GM18861 (cell line): ENCODE results near the gene NRIP3.
"Not testable (repeated sequence)": the region's sequence is repeated elsewhere in the genome, so short reads cannot be mapped to it uniquely, and the experiment has no call there.

Source experiments
- ATAC-seq: cut with Tn5 transposase; IDR thresholded peaks from one replicate; pipeline ENCODE4 v1.9.1; 2021; ENCODE audit not compliant: unreplicated experiment

Gene NRIP3

DNA sequence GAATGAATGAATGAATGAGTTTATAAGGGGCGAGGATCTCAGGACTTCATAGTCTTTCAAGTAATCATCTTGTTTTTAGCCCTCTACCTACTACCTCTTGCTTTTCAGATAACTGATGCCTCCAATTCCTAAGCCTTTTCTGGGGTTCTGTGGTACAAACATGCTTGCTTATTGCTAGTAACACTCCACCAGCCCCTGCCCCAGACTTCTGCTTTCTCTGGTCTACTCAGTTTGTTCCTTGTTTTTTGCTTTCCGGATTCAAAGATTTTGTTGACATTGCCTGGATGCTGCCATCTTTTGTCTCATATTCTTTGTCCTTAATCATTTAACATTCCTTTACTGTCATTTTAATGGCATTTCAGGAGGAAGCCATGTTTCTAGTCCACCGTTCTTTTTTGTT is 30.7 kb downstream of the NRIP3 start:
- no peak for ATAC-seq

DNA sequence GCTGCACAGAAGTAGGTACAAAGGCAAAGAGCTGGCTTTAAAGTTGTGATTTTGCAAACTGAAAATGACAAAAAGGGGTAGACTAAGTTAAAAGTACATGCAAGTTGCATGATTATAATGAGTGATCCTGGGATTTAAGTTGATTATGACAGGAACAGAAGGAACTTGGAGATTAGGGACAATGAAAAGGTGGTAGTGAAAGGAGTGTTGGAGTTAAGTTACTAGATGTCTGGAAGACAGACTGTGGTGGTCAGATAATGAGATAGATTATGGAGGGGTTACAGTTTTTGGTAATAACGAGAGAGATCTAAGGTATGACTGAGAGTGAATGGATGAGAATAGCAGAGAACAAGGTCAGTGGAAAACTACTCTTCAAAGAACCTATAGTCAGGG is 31.9 kb downstream of the NRIP3 start:
- no peak for ATAC-seq

DNA sequence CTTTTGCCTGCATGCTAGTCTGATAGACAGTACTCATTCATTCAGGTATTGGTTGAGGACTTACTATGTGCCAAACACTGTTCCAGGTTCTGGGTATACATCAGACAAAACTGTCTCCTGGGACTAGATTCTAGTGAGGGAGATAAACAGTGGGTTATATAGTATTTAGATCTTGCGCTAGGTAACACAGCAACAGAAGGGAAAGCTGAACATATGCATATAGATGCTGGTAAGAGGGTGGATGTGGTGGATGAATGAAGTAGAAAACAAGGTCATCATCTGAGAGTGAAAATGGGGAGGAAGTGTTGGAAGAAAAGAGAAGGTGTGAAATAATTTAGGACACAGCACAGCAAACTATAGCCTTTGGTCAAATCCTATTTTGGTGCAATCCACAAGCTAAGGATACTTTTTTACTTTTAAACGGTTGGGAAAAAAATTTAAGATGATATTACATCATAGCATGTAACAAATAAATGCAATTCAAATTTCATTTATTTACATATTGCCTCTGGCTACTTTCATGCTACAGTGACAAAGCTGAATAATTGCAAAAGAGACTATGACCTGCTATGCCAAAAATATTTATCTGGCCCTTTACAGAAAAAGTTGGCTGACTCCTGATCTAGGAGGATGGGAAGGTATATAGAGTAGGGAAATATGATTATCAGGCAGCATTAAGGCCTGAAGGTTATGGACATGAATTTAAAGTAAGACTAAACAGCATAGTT is 32.4 kb downstream of the NRIP3 start:
- ATAC-seq = no peak

DNA sequence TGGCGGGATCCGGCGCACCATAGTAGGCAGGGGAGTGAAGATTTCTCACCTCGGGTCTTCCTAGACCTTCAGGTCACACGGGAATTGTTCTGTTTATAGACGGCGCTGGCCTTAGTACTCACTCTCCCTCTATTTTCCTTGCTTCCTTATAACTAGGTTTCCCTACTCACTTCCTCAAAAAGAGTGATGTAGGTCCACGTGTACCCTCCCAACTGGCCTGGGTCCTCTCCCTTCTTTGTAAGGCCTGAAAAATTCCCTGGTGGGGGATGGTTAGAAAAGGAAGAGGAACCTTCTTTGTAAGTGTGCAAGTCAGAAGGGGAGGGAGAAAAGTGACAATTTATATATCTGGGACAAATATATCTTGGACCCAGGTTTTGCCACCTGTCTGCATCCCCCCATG is 36.6 kb downstream of the NRIP3 start:
- no peak for ATAC-seq

DNA sequence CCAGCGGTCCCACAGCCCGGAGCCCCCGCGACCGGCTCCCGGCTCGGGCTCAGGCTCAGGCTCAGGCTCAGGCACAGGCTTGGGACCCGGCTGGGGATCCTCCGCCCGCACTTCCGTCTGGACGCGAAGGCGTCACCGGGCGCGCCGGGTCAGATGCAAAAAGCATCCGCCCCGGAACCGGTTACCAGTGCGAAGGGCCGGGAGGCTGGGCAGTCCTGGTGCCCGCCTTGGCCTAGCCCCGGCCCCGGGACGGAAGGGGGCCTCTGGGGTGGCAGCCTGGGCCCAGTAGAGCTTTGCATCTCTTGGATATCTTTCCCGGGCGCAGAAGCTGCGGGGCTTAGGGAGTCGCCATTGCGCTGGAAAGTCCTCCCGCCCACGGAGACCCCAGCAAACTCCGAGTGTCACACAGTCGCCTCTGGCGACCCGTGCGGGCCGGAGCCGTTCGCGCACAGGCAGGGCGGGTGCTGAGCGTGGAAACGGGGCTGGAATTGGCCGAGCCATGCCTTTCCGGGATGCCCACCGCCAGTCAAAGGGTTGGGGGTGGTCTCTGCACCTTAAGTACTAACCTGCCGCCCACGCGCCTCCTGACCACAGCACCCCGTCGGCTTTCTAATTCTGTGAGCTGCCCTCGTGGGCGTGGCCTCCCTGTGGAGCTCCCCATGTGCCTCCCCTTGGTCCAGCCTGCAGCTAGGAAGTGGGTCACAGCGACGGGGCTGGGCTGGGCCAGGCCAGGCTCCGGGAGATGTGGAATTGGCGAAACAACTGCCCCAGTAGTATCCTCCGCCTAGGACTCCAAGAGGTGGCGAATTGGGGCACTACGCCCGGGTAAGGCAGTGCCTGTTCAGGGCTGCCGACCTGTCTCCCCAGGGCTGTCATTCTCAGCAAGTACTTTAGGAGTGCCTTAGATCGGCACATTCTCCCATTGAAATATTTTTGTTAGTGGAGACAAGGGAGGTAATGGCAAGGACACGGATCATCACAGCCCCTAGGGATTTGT is 39.2 kb downstream of the NRIP3 start, which contains the start of gene TMEM9B:
Gene TMEM9B, minus strand, starts transcription at position 119 of the 997 bp plus-strand sequence. CDS start 129 bp downstream, outside the sequence.
- peak; percentile 66 for ATAC-seq

DNA sequence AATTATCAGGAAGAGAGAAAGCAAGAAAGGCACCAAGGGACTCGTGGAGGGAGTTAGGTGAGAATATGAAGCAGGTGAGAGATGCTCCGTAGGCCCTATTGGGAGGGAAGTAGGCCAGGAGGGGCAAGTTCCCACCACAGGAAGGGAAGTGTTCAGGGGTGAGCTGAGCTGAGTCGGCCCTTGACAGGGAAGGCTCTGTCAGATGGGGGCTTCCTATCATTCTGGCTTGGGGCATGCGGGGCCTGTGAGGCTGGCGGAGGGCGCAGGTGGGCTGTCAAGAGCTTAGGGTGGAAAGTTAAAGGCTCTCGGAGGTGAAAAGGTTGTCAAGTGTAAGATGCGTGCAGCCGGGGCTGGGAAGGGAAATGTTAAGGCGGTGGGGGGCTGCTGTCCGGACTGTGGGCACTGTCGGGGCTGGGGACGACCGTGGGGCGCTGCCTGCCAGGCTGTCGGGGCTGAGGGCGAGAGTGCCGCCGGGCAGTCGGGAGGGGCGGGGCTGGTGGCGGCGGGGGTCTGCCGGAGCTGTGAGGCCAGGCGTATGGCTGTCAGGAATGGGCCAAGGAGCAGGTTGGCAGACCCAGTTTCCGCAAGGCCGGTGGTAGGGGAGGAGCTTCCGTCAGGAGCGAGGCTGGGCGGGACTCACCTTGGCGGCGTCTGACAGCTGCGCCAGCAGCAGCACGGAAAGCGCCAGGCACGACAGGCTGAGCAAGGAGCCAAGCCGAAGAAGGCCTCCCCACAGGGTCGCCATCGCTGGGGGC is 40.1 kb downstream of the NRIP3 start:
- peak; percentile 38 for ATAC-seq

DNA sequence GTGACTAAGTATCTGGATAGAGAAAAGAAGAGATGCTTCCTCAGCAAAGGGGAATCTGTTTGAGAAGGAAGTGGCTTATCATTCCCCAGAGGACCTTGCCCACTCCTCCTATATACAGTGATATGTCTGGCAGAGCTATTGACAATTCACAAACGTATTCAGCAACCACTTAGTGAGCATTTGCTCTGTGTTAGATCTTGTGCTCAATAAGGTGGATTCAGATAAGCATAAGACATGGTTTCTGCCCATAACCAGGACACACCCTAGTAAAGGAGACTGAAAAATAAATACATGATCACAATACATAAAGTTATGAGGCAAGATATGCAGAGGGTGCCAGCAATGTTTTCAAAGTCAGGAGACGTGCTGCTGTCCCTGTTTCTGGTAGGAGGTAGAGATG is 41.0 kb downstream of the NRIP3 start:
- ATAC-seq = no peak

DNA sequence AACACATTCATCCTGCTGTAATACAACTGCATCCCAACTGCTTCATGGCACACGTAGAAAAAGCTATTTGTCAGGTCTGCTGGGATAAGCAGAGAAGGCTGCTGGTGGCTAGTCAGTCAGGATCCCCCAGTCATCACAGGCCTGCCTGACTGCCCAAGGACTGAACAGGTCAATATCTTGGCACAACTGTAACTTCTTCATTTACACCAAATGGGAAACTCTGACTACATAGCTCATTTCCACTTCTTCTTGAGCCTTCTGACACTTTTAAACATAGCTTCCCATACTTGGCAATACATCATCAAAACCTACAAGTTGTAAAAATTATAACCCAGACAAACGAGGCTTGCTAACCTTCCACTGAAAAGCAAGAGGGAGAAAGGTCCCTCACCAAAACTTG is 42.4 kb downstream of the NRIP3 start:
- ATAC-seq = no peak

DNA sequence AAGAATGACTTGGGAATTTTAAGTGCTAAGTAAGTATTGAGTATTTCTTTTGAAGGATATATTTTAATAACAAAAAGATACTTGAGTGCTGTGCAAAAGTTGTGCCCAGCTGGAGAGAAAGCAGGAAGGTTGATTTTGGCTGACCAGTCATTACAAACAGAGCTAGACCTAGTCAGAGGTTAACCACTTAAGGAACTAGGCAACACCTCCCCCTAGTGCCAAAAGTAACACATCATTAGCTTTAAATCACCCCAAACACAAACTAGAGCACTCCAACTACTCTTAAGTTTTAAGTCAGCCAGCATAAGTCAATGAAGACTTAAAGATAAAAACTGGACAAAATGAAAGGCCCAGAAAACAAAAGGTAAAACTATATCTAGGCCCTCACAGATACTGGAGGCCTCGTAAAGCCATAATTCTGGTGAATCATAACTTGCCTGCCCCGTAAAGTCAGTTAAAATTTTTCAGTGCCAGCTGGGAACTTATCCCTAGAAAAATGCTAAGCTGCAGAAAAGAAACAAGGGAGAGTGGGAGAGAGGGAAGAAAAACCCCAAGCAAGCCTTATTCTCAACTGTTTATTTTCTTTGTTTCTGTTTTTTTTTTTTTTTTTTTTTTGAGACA is 44.1 kb downstream of the NRIP3 start:
- peak; percentile 54 for ATAC-seq

DNA sequence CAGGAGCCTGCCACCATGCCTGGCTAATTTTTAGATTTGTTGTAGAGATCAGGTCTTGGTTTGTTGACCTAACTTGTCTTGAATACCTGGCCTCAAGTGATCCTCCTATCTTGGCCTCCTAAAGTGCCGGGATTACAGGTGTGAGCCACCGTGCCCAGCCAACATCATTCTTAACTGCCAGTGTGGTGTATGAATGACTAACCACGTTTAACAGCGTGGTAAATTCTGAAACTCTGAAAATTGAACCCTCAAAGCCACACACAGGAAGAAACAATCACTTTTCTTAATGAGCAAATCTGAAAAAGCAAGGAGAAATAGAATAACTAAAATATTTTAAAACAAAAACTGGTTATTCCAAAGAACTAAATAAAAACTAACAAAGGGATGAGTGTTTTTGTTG is 46.9 kb downstream of the NRIP3 start:
- ATAC-seq = no peak

DNA sequence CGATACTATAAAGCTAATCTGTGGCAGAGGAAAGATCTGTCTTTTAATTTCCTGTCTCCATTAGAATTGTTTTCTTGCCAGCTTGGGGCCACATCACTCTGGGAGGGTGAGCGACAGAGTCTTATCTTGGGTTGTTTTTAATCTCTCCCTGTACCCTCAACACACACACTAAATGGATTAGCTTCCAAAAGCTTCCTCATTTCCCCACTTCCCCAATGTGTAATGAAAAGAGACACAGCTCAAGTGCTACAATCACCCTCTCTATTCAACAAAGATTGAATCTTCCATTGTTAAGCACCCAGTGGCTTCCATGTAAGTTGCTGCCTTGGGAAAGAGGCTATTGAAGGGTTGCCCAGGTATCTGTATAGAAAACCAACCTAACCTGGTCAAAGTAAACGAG is 54.9 kb downstream of the NRIP3 start:
- ATAC-seq = no peak

DNA sequence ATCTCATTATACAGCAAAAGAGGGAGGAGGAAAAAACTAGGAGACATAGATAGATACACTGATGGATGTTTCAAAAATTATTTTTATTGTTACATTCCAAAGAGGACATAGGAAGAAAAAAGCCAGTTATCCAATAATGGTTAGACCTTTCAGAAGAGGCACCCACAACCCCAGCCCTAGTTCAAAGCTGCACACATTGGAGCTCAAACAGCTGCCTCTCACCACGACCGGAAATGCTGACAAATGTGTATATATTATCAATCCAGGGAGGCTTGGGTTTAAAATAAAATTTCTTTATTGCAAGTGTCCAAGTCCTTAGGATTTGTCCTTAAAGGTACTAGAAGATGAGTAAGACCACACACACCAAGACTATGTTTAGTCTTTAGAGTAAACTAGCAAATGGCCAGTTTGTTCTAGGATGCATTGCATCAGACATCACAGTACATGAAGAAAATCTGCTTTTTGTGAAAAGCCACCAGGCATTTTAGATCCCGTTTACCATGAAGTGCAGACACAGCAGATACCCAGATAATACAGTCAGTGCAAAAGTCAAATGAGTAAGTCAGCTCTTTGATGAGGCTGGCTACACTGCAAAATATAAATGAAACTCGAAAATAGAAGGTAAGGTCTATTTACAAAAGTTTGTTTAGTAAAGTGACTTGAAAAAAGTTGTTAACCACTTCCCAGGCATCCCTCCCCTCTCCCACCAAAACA is 56.4 kb downstream of the NRIP3 start:
- ATAC-seq = no peak

DNA sequence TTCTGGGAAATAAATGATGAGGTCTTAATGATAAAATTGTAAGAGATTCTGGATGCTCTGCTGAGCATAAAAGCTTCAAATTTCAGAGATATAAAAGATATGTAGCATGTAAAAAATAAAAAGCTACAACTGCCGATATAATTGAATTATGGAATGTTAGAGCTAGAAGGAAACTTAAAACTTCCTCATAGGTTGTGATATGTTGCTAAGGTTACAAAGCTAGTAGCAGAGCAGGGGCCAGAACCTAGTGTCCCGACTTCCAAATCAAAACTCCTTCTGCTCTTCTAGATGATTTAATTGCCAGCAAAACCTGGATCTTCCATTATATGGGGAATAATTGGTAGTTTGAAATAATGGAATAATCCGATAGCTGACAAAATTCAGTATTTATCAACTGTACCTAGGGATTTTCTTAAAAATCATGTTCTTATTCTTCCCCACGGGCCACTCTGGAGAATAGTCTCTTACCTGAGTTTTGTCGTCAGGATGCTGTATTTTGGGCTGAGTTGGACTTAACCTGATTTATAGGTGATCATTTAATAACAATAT is 61.2 kb downstream of the NRIP3 start, which contains the start of gene ASCL3:
Gene ASCL3, minus strand, starts transcription at position 499 of the 549 bp plus-strand sequence. CDS start 4,855 bp downstream, outside the sequence.
- ATAC-seq = no peak

DNA sequence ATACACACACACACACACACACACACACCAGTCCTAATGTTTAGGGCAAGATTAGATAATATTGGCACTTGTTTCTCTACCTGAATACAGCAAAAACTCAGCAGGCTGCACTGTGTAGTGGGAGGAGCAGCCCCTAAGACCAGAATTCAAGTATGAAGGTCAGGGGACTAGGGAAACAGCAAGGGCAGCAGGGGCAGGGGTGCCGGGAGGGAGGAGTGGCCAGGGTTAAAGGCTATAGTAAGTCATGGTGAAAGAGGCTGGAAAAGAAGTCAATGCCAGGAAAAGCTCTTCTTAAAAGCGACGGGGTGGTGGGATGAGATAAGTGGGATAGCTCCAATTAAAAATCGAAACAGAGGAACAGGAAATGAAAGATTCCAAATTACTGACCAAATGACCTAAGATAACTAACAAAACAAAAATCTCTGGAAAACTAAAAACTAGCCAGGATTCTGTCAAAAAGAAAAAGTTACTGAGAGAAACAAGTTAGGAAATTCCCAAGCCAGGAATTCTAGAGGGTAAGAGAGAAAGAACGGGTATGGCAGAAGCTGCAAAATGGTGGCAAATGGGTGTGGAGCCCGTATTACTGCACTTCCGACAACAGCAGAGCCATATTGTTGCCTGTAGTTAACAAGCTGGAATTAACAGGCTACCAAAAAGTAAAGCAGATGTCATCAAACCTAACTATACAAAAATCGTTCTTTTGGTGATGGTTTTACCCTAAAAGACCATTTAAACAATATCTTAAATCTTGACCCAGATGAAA is 62.3 kb downstream of the NRIP3 start:
- ATAC-seq = no peak

DNA sequence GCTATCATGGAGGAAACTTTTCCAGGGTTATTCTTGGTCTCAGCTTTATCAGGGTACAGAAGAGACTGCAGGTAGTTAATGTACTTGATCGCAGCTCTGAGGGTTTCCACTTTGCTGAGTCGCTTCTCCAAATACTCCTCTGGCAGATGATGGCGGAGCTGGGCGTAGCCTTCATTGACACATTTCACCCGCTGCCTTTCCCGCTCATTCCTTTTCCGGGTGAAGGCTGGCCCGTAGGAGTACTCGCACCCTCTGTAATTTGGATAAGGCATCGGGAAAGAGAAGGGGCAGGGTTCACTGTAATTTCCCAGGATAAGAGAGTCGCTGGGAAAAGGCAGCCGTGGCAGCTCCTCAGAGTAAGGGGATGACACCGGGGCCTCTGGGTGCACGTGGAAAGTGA is 66.1 kb downstream of the NRIP3 start:
- no peak for ATAC-seq

DNA sequence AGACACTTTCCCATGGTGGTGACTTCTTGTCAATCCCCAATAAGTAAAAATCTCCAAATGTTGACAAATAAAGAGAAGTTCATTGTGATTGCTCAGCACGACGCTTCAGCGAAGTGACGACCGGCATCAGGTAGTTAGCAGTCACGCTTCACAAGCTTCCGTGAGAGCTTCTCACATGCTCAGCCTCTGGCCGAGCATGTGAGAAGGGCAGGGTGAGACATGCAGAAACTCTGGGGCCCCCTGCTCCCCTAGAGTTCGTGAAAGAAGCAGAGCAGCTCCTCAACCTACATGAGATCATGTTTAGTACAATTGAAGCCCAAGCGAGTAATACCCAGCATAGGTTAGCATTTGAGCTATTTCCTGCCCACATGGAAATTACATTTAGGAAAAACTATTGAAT is 66.6 kb downstream of the NRIP3 start:
- no peak for ATAC-seq

DNA sequence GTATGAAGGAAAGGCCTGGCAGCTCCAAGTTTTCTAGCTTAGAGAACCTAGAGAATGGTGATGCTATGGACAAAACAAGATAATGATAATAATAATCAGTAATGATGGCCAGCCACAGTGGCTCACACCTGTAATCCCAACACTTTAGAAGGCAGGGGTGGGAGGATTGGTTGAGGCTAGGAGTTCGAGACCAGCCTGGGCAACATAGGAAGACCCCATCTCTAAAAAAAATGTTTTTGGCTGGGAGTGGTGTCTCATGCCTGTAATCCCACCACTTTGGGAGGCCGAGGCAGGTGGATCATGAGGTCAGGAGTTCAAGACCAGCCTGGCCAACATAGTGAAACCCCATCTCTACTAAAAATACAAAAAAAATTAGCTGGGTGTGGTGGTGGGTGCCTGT is 68.0 kb downstream of the NRIP3 start:
- not testable (repeated sequence) for ATAC-seq

DNA sequence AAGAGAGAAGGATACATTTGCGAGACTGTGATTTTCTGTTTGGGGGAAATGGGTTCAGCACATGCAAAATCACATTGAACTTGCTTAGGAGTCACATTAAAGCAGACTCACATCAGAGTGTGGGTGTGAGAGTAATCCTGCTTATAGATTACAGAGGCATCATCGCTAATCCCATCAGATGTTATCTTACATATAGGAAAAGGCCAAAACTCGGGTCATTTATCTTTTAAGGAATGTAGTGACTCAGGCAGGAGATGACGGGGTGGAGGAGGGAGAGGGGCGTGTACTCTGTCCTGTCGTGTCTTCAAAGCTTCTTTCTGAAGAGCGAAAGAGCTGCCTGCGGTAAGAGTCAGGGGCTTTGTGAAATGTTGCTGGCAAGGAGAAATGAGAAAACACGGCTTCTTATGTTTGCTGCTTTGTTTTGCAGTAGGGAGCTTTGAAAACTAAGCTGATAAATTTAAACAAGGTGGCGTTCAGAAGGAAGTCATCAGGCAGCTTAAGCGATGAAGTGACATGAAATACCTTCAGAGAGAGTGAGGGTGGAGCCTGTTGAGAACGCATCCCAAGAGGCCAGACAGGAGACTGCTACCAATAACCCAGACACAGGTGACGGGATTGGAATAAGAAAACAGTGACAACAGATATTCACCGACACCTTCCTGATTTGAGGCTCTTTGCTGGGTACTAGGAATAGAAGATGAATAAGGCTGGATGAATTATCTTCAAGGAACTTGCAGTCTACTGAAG is 68.9 kb downstream of the NRIP3 start:
- no peak for ATAC-seq
